Measurements from ENCODE around the gene FECH.
A peak's percentile ranks its signal among the peaks of the same experiment; 100 is the strongest.
"Not testable (repeated sequence)": the region's sequence is repeated elsewhere in the genome, so short reads cannot be mapped to it uniquely, and the experiment has no call there.

FECH gene

GRCh38 chr18:57586251-57587049, at the start of gene FECH:
Gene FECH (minus strand): TSS chr18:57586702. CDS start chr18:57586620, 82 bp downstream.
- DNase-seq, result peak; percentile 72

- no peak for DNase-seq
Measured at GRCh38 chr18:57635003-57635822, 48.7 kb upstream of the FECH start.

- DNase-seq, result no peak
Measured at GRCh38 chr18:57631697-57632096, 45.2 kb upstream of the FECH start.

GRCh38 chr18:57630754-57631595, 44.5 kb upstream of the FECH start:
- no peak for DNase-seq

- peak; percentile 92 for DNase-seq
Measured at GRCh38 chr18:57630002-57630753, 43.7 kb upstream of the FECH start.

- DNase-seq, result no peak
Measured at GRCh38 chr18:57629422-57629821, 42.9 kb upstream of the FECH start.

- no peak for DNase-seq
Measured at GRCh38 chr18:57627488-57627887, 41.0 kb upstream of the FECH start.

GRCh38 chr18:57624988-57625387, 38.5 kb upstream of the FECH start:
- DNase-seq, result no peak

GRCh38 chr18:57621246-57621604, 34.7 kb upstream of the FECH start:
- no peak for DNase-seq

- no peak for DNase-seq
Measured at GRCh38 chr18:57619876-57620275, 33.4 kb upstream of the FECH start.

GRCh38 chr18:57618910-57619309, 32.4 kb upstream of the FECH start:
- no peak for DNase-seq

- DNase-seq, result no peak
Measured at GRCh38 chr18:57603871-57604270, 17.4 kb upstream of the FECH start.

- DNase-seq, result no peak
Measured at GRCh38 chr18:57595347-57595746, 8.8 kb upstream of the FECH start.

GRCh38 chr18:57592716-57593115, 6.2 kb upstream of the FECH start:
- not testable (repeated sequence) for DNase-seq

- no peak for DNase-seq
Measured at GRCh38 chr18:57589161-57589560, 2.7 kb upstream of the FECH start.

- DNase-seq, result no peak
Measured at GRCh38 chr18:57587098-57587661, 678 bp upstream of the FECH start.

- DNase-seq, result no peak
Measured at GRCh38 chr18:57585855-57586250, 649 bp downstream of the FECH start.

GRCh38 chr18:57585421-57585820, 1.1 kb downstream of the FECH start:
- DNase-seq, result no peak

- DNase-seq, result no peak
Measured at GRCh38 chr18:57584444-57584843, 2.1 kb downstream of the FECH start.

GRCh38 chr18:57583297-57583835, 3.1 kb downstream of the FECH start:
- no peak for DNase-seq

- peak; percentile 43 for DNase-seq
Measured at GRCh38 chr18:57581301-57581934, 5.1 kb downstream of the FECH start.
